CD4-positive, alpha-beta memory T cell (primary cell): ENCODE results near the gene GNAT2. TPM values are rescaled to one million over a fixed set of nuclear protein-coding genes. Genes with fewer than 3 reads are reported as not detected.
"Not testable (repeated sequence)": the region's sequence is repeated elsewhere in the genome, so short reads cannot be mapped to it uniquely, and the experiment has no call there.

ENCODE experiments used
- CTCF ChIA-PET: fragments of 350-600 bp; sonication (Branson Sonifier 250); formaldehyde crosslinking; loops from one replicate; lab custom pipeline; 2021; ENCODE audit warnings: inconsistent platforms; ENCODE audit not compliant: partially characterized antibody; lab: Charles Lee
- POLR2A ChIA-PET: fragments of 350-600 bp; sonication (Branson Sonifier 250); formaldehyde crosslinking; loops from one replicate; lab custom pipeline; 2021; ENCODE audit not compliant: partially characterized antibody; lab: Charles Lee
- DNase-seq, 5 donors: peaks; one replicate each; pipeline versions ENCODE4 v3.0.0 to v3.0.0-alpha.2; 2020 to 2022; ENCODE audit warnings: mixed read lengths in 1 of 5
- H3K27ac ChIP-seq: one replicate; pipeline ENCODE4 v1.7.0; 2013; ENCODE audit warnings: low read depth, low read length
- H3K27me3 ChIP-seq: 2 replicates; pipeline ENCODE4 v1.7.0; 2013; ENCODE audit warnings: mild to moderate bottlenecking, low read length, moderate library complexity; ENCODE audit not compliant: insufficient read depth
- H3K36me3 ChIP-seq: 2 replicates; pipeline ENCODE4 v1.7.0; 2013; ENCODE audit warnings: mild to moderate bottlenecking, low read length, moderate library complexity; ENCODE audit not compliant: insufficient read depth
- H3K4me1 ChIP-seq: 2 replicates; pipeline ENCODE4 v1.7.0; 2013; ENCODE audit warnings: mild to moderate bottlenecking, low read length, moderate library complexity; ENCODE audit not compliant: insufficient read depth
- H3K4me3 ChIP-seq, 2 donors: one replicate each; pipeline ENCODE4 v1.7.0; 2013; ENCODE audit warnings: low read length in 2 of 2, mild to moderate bottlenecking in 1 of 2
- H3K9me3 ChIP-seq, 2 donors: one replicate each; pipeline ENCODE4 v1.7.0; 2013; ENCODE audit warnings: low read length in 2 of 2, control low read depth in 1 of 2; ENCODE audit not compliant: control insufficient read depth in 1 of 2
- H3K27ac Mint-ChIP-seq, 7 donors: one replicate each; pipeline ENCODE4 v1.8.0; 2020 to 2021; ENCODE audit warnings: mixed read lengths in 7 of 7, mild to moderate bottlenecking in 6 of 7, inconsistent platforms in 3 of 7, moderate library complexity in 3 of 7
- H3K27me3 Mint-ChIP-seq, 2 donors: one replicate each; pipeline ENCODE4 v1.8.0; 2020 to 2021; ENCODE audit warnings: mixed read lengths in 2 of 2
- H3K36me3 Mint-ChIP-seq, 2 donors: one replicate each; pipeline ENCODE4 v1.8.0; 2020 to 2021; ENCODE audit warnings: mixed read lengths in 2 of 2, inconsistent platforms in 1 of 2, mild to moderate bottlenecking in 1 of 2
- H3K4me1 Mint-ChIP-seq, 4 donors: one replicate each; pipeline ENCODE4 v1.8.0; 2020 to 2021; ENCODE audit warnings: mixed read lengths in 4 of 4, mild to moderate bottlenecking in 1 of 4
- H3K4me3 Mint-ChIP-seq, 8 donors: one replicate each; pipeline ENCODE4 v1.8.0; 2020 to 2021; ENCODE audit warnings: mixed read lengths in 8 of 8, mild to moderate bottlenecking in 7 of 8, moderate library complexity in 6 of 8, inconsistent platforms in 3 of 8
- H3K9me3 Mint-ChIP-seq, 8 donors: one replicate each; pipeline ENCODE4 v1.8.0; 2020 to 2021; ENCODE audit warnings: mixed read lengths in 8 of 8, mild to moderate bottlenecking in 5 of 8, inconsistent platforms in 3 of 8, moderate library complexity in 1 of 8
- intact Hi-C: fragments of 100-400 bp; cut with micrococcal nuclease; formaldehyde crosslinking; loops from one replicate; pipeline ENCODE4 v1.15.1; 2023
- polyA plus RNA-seq, 2 donors: library from polyadenylated mRNA; unstranded; fragments of 300-500 nt; fragmentation: Illumina TruSeq; gene quantifications; one replicate each; pipeline ENCODE4 v1.2.3, GENCODE V29; 2021
- total RNA-seq, 2 experiments: library from RNA; stranded (reverse); gene quantifications; one replicate each; pipeline ENCODE4 v1.2.3, GENCODE V29; 2021

Gene GNAT2
- total RNA-seq (not detected), polyA plus RNA-seq (not detected)

GRCh38 chr1:109619576-109620400 is at the start of gene GNAT2, which contains the start of gene AMPD2:
Gene GNAT2, minus strand, starts transcription at chr1:109619616. Its CDS starts 6,746 bp downstream, at chr1:109612870.
Gene AMPD2, plus strand, starts transcription at chr1:109619837. Its CDS starts 1,339 bp downstream, at chr1:109621176.
- H3K36me3 ChIP-seq: no peaks in the 10 kb centered on the region
- peak; percentile 75 to 84 (median 77) for DNase-seq
- peaks cover 73% of the 10 kb centered on the region for H3K4me1 ChIP-seq
- no peaks in the 10 kb centered on the region for H3K9me3 ChIP-seq
- peak within 1 kb of the TSS; percentile 91 to 99 (median 99) for H3K27ac Mint-ChIP-seq
- H3K4me3 ChIP-seq: peak within 1 kb of the TSS; percentile 76 to 93
- no peaks in the 10 kb centered on the region for H3K27me3 ChIP-seq
- CTCF ChIA-PET: interaction anchor here (1.0 to 3.1 kb wide), 7 partner anchors 20 to 365 kb away, joined by 3 to 26 read pairs (median 4); partner anchors contain the start of genes AHCYL1 and GNAI3
- H3K4me3 Mint-ChIP-seq: peak within 1 kb of the TSS; percentile 92 to 99 (median 96)
- H3K27me3 Mint-ChIP-seq: no peaks in the 10 kb centered on the region
- H3K36me3 Mint-ChIP-seq: peaks cover 0 to 15% of the 10 kb centered on the region in 2 donors
- peaks cover 49 to 88% (median 61%) of the 10 kb centered on the region in 4 donors for H3K4me1 Mint-ChIP-seq
- H3K27ac ChIP-seq: peak within 1 kb of the TSS; percentile 96
- peaks cover 0 to 2% (median 0%) of the 10 kb centered on the region in 8 donors for H3K9me3 Mint-ChIP-seq
- intact Hi-C loops: loop anchor here (1.0 to 5.0 kb wide), 5 partner anchors 71 to 719 kb away; partner anchors contain the start of genes ATXN7L2, GNAI3, PSMA5 and RBM15
- POLR2A ChIA-PET: interaction anchor here (0.9 to 8.3 kb wide), 15 partner anchors 11 to 414 kb away, joined by 3 to 114 read pairs (median 4); partner anchors contain the start of genes AHCYL1, ATXN7L2, GNAI3 and GSTM4

- no peaks in the 10 kb centered on the region for H3K27me3 Mint-ChIP-seq
- H3K4me1 Mint-ChIP-seq: peaks cover 8 to 21% (median 15%) of the 10 kb centered on the region in 4 donors
- intact Hi-C loops: no loop called here
- peaks cover 0 to 2% (median 0%) of the 10 kb centered on the region in 8 donors for H3K9me3 Mint-ChIP-seq
- Histone ChIP-seq H3K4me3 (peak overlapping the region in 1 of 2 donors; percentile 30), H3K27me3 (no peaks in the 10 kb centered on the region), H3K4me1 (peaks cover 6% of the 10 kb centered on the region), H3K9me3 (no peaks in the 10 kb centered on the region), H3K27ac (no peak overlapping the region), H3K36me3 (no peaks in the 10 kb centered on the region)
- ChIA-PET POLR2A (interaction anchor here (1.4 kb wide), 2 partner anchors 10 to 16 kb away, joined by 3 read pairs; no protein-coding TSS in a partner anchor), CTCF (interaction anchor here (0.9 to 4.0 kb wide), 3 partner anchors 28 to 362 kb away, joined by 3 to 17 read pairs (median 4); no protein-coding TSS in a partner anchor)
- H3K36me3 Mint-ChIP-seq: no peaks in the 10 kb centered on the region
- H3K4me3 Mint-ChIP-seq: peak overlapping the region; percentile 70 to 88 (median 80)
- H3K27ac Mint-ChIP-seq: peak overlapping the region in 5 of 7 donors; percentile 4 to 74 (median 41)
- DNase-seq: no peak
Measured at GRCh38 chr1:109668123-109668775, 48.8 kb upstream of the GNAT2 start.

GRCh38 chr1:109667452-109668122 is 48.2 kb upstream of the GNAT2 start, which contains the start of gene GSTM2:
Gene GSTM2, plus strand, starts transcription at chr1:109668057. Its CDS starts 59 bp downstream, at chr1:109668116.
- CTCF ChIA-PET: interaction anchor here (0.6 to 4.0 kb wide), 4 partner anchors 12 to 362 kb away, joined by 3 to 17 read pairs (median 4); no protein-coding TSS in a partner anchor
- Histone ChIP-seq H3K27ac (no peak within 1 kb of the TSS), H3K36me3 (no peaks in the 10 kb centered on the region), H3K9me3 (no peaks in the 10 kb centered on the region), H3K4me3 (peak within 1 kb of the TSS in 1 of 2 donors; percentile 30), H3K4me1 (peaks cover 6% of the 10 kb centered on the region), H3K27me3 (no peaks in the 10 kb centered on the region)
- POLR2A ChIA-PET: interaction anchor here (1.4 kb wide), 2 partner anchors 9 to 15 kb away, joined by 3 read pairs; no protein-coding TSS in a partner anchor
- intact Hi-C loops: no loop called here
- Mint-ChIP-seq H3K27me3 (no peaks in the 10 kb centered on the region), H3K36me3 (no peaks in the 10 kb centered on the region), H3K27ac (peak within 1 kb of the TSS in 5 of 7 donors; percentile 4 to 74 (median 41)), H3K4me3 (peak within 1 kb of the TSS; percentile 70 to 88 (median 80)), H3K4me1 (peaks cover 8 to 21% (median 15%) of the 10 kb centered on the region in 4 donors), H3K9me3 (peaks cover 0 to 2% (median 0%) of the 10 kb centered on the region in 8 donors)
- DNase-seq: peak; percentile 64 to 79 (median 67)

GRCh38 chr1:109664671-109665070 is 45.3 kb upstream of the GNAT2 start:
- intact Hi-C loops: no loop called here

GRCh38 chr1:109661391-109661790 is 42.0 kb upstream of the GNAT2 start:
- POLR2A ChIA-PET: no interaction called here
- Mint-ChIP-seq H3K9me3 (no peaks in the 10 kb centered on the region), H3K4me3 (no peak overlapping the region)

More at GRCh38 chr1:109664671-109665070, 45.3 kb upstream of the GNAT2 start:
- POLR2A ChIA-PET: no interaction called here
- Histone ChIP-seq H3K4me1 (peaks cover 6% of the 10 kb centered on the region), H3K4me3 (no peak overlapping the region), H3K36me3 (no peaks in the 10 kb centered on the region), H3K9me3 (no peaks in the 10 kb centered on the region), H3K27ac (no peak overlapping the region), H3K27me3 (no peaks in the 10 kb centered on the region)
- no peak overlapping the region for H3K27ac Mint-ChIP-seq
- peaks cover 0 to 2% (median 0%) of the 10 kb centered on the region in 8 donors for H3K9me3 Mint-ChIP-seq
- no peak overlapping the region for H3K4me3 Mint-ChIP-seq
- no peaks in the 10 kb centered on the region for H3K27me3 Mint-ChIP-seq
- CTCF ChIA-PET: interaction anchor here (0.8 to 0.9 kb wide), 2 partner anchors 24 to 25 kb away, joined by 3 read pairs; no protein-coding TSS in a partner anchor
- no peak for DNase-seq
- peaks cover 0 to 5% of the 10 kb centered on the region in 2 donors for H3K36me3 Mint-ChIP-seq
- H3K4me1 Mint-ChIP-seq: peaks cover 6 to 16% (median 12%) of the 10 kb centered on the region in 4 donors

DNA sequence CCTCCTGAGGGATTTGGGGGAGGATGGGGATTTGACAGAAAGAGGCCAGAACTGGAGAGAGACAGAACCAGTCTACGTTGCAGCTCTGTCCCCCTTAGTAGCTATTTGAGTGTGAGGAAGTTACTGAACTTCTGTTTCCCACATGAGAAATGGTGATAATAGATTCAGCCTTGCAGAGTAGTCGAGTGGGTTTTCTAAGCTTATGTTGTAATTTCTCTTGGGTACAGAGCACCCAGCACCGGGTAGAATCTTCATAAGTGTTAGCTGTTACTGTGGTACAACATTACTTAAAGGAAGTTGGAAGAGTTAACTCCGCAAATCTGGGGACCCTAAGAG is 41.2 kb upstream of the GNAT2 start:
- H3K4me1 ChIP-seq, intact Hi-C loops, POLR2A ChIA-PET, H3K36me3 Mint-ChIP-seq, H3K9me3 ChIP-seq, H3K36me3 ChIP-seq, H3K27me3 ChIP-seq, H3K27me3 Mint-ChIP-seq, H3K9me3 Mint-ChIP-seq, H3K27ac ChIP-seq, H3K4me3 ChIP-seq, H3K4me3 Mint-ChIP-seq: not testable (repeated sequence)
- H3K27ac Mint-ChIP-seq: peak overlapping the region in 1 of 7 donors; percentile 18
- DNase-seq: peak in 1 of 5 donors; percentile 13
- CTCF ChIA-PET: interaction anchor here (1.2 kb wide), 1 partner anchor 20 kb away, joined by 7 read pairs; no protein-coding TSS in a partner anchor
- H3K4me1 Mint-ChIP-seq: peaks cover 4 to 16% (median 6%) of the 10 kb centered on the region in 4 donors

More at GRCh38 chr1:109661391-109661790, 42.0 kb upstream of the GNAT2 start:
- Mint-ChIP-seq H3K27ac (peak overlapping the region in 1 of 7 donors; percentile 26), H3K4me1 (peaks cover 0 to 9% (median 3%) of the 10 kb centered on the region in 4 donors), H3K36me3 (peaks cover 0 to 5% of the 10 kb centered on the region in 2 donors), H3K27me3 (no peaks in the 10 kb centered on the region)
- peak in 1 of 5 donors; percentile 23 for DNase-seq
- no peaks in the 10 kb centered on the region for H3K27me3 ChIP-seq
- H3K27ac ChIP-seq: no peak overlapping the region
- intact Hi-C loops: no loop called here
- no peaks in the 10 kb centered on the region for H3K36me3 ChIP-seq
- H3K4me1 ChIP-seq: peaks cover 5% of the 10 kb centered on the region
- no peak overlapping the region for H3K4me3 ChIP-seq
- no peaks in the 10 kb centered on the region for H3K9me3 ChIP-seq
- CTCF ChIA-PET: interaction anchor here (1.2 to 1.9 kb wide), 5 partner anchors 9 to 112 kb away, joined by 4 to 7 read pairs (median 5); partner anchors contain the start of gene GNAI3
